ENCODE data around the gene GNB1L.

DNA sequence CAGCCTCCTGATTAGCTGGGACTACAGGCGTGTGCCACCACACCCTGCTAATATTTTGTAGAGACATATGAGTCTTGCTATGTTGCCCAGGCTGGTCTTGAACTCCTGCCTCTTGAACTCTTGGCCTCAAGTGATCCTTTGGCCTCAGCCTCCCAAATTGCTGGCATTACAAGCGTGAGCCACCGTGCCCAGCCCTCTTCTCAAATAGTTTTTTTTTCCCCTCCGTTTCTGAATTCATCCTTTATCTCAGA is 82.3 kb downstream of the GNB1L start:
- TF ChIP-seq ZNF274 (IDR thresholded peaks at IDR 0.05; ENCODE audit: low read depth, low read length) (no peak), YY1 (IDR thresholded peaks at IDR 0.05; ENCODE audit: insufficient read depth, insufficient read length) (no peak)

All from NT2/D1 (cell line).